HEK293 (cell line): ENCODE results near the gene MYLK.

Experiments used
- CTCF ChIP-seq: fragments of 450-650 bp; formaldehyde crosslinking; IDR thresholded peaks from 2 replicates; pipeline ENCODE4 v1.5.1; 2016; ENCODE audit warnings: missing biosample characterization, missing genetic modification characterization
- KLF8 ChIP-seq: fragments of 450-650 bp; formaldehyde crosslinking; IDR thresholded peaks from 2 replicates; pipeline ENCODE4 v1.5.1; 2016; ENCODE audit warnings: missing biosample characterization, missing genetic modification characterization
- ZNF311 ChIP-seq: fragments of 450-650 bp; formaldehyde crosslinking; IDR thresholded peaks from 2 replicates; pipeline ENCODE4 v1.5.1; 2017; ENCODE audit warnings: missing biosample characterization, missing genetic modification characterization, borderline replicate concordance
- ZNF350 ChIP-seq: fragments of 450-650 bp; formaldehyde crosslinking; IDR thresholded peaks from 2 replicates; pipeline ENCODE4 v1.5.0; 2017; ENCODE audit warnings: missing biosample characterization, mild to moderate bottlenecking, missing genetic modification characterization
- ZNF768 ChIP-seq: fragments of 450-650 bp; formaldehyde crosslinking; IDR thresholded peaks from 2 replicates; pipeline ENCODE4 v1.5.1; 2018; ENCODE audit warnings: missing biosample characterization, mild to moderate bottlenecking, missing genetic modification characterization
- TF ChIP-seq, protein P1 (sequence below): fragments of 450-650 bp; formaldehyde crosslinking; IDR thresholded peaks from 2 replicates; pipeline ENCODE4 v1.5.1; 2016; ENCODE audit warnings: missing biosample characterization, missing genetic modification characterization, low read depth

DNA sequence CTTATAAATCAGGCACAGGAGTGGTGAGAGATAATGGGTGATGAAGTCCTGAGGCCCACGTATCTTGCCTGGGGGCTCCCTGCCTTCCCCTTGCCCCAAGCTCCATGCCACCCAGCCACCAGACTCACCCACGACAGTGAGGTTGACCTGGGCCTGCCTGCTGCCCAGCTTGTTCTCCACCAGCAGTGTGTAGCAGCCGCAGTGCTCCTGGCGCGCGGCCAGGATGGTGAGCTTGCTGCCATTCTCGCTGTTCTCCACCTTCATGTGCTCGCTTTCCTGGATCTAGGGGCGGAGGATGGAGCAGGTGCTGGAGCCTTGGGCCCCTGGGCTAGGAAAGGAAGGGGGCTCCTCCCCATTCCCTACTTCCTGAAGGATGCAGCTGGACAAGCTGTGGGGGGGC is 220.2 kb downstream of the MYLK start:
- TF ChIP-seq ZNF350 (tag by site-specific recombination) (no peak), ZNF768 (tag by site-specific recombination) (no peak), CTCF (tag by site-specific recombination) (no peak), KLF8 (no peak), ZNF311 (no peak)
- TF ChIP-seq, protein P1, sequence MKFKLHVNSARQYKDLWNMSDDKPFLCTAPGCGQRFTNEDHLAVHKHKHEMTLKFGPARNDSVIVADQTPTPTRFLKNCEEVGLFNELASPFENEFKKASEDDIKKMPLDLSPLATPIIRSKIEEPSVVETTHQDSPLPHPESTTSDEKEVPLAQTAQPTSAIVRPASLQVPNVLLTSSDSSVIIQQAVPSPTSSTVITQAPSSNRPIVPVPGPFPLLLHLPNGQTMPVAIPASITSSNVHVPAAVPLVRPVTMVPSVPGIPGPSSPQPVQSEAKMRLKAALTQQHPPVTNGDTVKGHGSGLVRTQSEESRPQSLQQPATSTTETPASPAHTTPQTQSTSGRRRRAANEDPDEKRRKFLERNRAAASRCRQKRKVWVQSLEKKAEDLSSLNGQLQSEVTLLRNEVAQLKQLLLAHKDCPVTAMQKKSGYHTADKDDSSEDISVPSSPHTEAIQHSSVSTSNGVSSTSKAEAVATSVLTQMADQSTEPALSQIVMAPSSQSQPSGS (tag by site-specific recombination): no peak
